SK-N-SH treated with all-trans-retinoic acid at 6 μM for 48 hours (cell line): ENCODE measurements around the gene DBR1.

Experiments used
- ARNTL ChIP-seq: fragments of 450-650 bp; formaldehyde crosslinking; IDR thresholded peaks from 2 replicates; pipeline ENCODE4 v1.5.0; 2020; ENCODE audit warnings: low read depth, mild to moderate bottlenecking, moderate library complexity, borderline replicate concordance
- ISL1 ChIP-seq: fragments of 250-450 bp; sonication (Bioruptor Pico); IDR thresholded peaks from 2 replicates; pipeline ENCODE4 v2.1.2; 2022; ENCODE audit warnings: mild to moderate bottlenecking, moderate library complexity
- OSR1 ChIP-seq: fragments of 250-450 bp; sonication (Bioruptor Pico); IDR thresholded peaks from 2 replicates; pipeline ENCODE4 v1.8.0; 2022; ENCODE audit warnings: moderate library complexity, mild to moderate bottlenecking, inconsistent platforms
- PPARA ChIP-seq: fragments of 250-450 bp; sonication (Bioruptor Pico); IDR thresholded peaks from 2 replicates; pipeline ENCODE4 v1.5.0; 2020; ENCODE audit warnings: mild to moderate bottlenecking, borderline replicate concordance
- RARB ChIP-seq: fragments of 250-450 bp; sonication (Bioruptor Pico); IDR thresholded peaks from 2 replicates; pipeline ENCODE4 v1.8.0; 2021; ENCODE audit warnings: mild to moderate bottlenecking, moderate library complexity
- TCF4 ChIP-seq: fragments of 250-450 bp; sonication (Bioruptor Pico); IDR thresholded peaks from 2 replicates; pipeline ENCODE4 v1.8.0; 2021; ENCODE audit warnings: mild to moderate bottlenecking, moderate library complexity, borderline replicate concordance
- TOX ChIP-seq: fragments of 250-450 bp; sonication (Bioruptor Pico); IDR thresholded peaks from 2 replicates; pipeline ENCODE4 v1.8.0; 2021; ENCODE audit warnings: mild to moderate bottlenecking, moderate library complexity, borderline replicate concordance
- ZFP3 ChIP-seq: fragments of 250-450 bp; sonication (Bioruptor Pico); IDR thresholded peaks from 2 replicates; pipeline ENCODE4 v1.5.0; 2020; ENCODE audit warnings: mild to moderate bottlenecking, moderate library complexity
- ZFP30 ChIP-seq: fragments of 450-650 bp; formaldehyde crosslinking; IDR thresholded peaks from 2 replicates; pipeline ENCODE4 v1.5.0; 2022; ENCODE audit warnings: mild to moderate bottlenecking, moderate library complexity
- ZNF565 ChIP-seq: fragments of 450-650 bp; formaldehyde crosslinking; conservative IDR thresholded peaks from 2 replicates; pipeline ENCODE4 v1.5.0; 2020; ENCODE audit warnings: low read depth, mild to moderate bottlenecking, moderate library complexity
- ZNF8 ChIP-seq: fragments of 450-650 bp; formaldehyde crosslinking; IDR thresholded peaks from 2 replicates; pipeline ENCODE4 v1.5.0; 2020; ENCODE audit warnings: mild to moderate bottlenecking, moderate library complexity
- TF ChIP-seq, protein P1 (sequence below): fragments of 250-450 bp; sonication (Bioruptor Pico); IDR thresholded peaks from 2 replicates; pipeline ENCODE4 v1.5.1; 2020; ENCODE audit warnings: low read depth, mild to moderate bottlenecking, moderate library complexity
- TF ChIP-seq, protein P2 (sequence below): fragments of 250-450 bp; sonication (Bioruptor Pico); IDR thresholded peaks from 2 replicates; pipeline ENCODE4 v1.8.0; 2021; ENCODE audit warnings: low read depth, mild to moderate bottlenecking, moderate library complexity, borderline replicate concordance
- TF ChIP-seq, protein P3 (sequence below): fragments of 250-450 bp; sonication (Bioruptor Pico); IDR thresholded peaks from 2 replicates; pipeline ENCODE4 v1.8.0; 2020; ENCODE audit warnings: mild to moderate bottlenecking, moderate library complexity, borderline replicate concordance

DNA sequence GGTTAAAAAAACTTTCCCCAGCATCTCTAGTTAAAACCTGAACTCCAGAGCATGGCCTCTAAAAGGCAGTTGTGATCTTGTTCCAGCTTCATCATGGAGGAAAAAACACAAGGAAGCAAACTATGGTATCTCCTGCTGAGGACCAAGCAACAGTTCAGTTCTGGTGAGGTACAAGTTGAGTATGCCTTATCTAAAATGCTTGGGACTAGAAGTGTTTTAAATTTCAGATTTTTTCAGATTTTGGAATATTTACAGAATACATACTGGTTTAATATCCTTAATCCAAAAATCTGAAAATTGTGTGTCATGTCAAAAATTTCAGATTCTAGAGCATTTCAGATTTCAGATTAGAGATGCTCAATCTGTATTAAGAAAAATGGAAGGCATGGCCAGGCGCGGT, 9.7 kb downstream of the DBR1 start:
- TF ChIP-seq, protein P1, sequence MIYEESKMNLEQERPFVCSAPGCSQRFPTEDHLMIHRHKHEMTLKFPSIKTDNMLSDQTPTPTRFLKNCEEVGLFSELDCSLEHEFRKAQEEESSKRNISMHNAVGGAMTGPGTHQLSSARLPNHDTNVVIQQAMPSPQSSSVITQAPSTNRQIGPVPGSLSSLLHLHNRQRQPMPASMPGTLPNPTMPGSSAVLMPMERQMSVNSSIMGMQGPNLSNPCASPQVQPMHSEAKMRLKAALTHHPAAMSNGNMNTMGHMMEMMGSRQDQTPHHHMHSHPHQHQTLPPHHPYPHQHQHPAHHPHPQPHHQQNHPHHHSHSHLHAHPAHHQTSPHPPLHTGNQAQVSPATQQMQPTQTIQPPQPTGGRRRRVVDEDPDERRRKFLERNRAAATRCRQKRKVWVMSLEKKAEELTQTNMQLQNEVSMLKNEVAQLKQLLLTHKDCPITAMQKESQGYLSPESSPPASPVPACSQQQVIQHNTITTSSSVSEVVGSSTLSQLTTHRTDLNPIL (CRISPR knock-in tag): no peak
- TF ChIP-seq RARB (no peak), PPARA (CRISPR knock-in tag) (no peak), ZNF565 (CRISPR knock-in tag) (no peak), ZNF8 (CRISPR knock-in tag) (no peak), TOX (CRISPR knock-in tag) (no peak), ISL1 (no peak), TCF4 (CRISPR knock-in tag) (no peak), OSR1 (no peak), ZFP3 (CRISPR knock-in tag) (no peak), ZFP30 (CRISPR knock-in tag) (no peak), ARNTL (no peak)
- TF ChIP-seq, protein P2, sequence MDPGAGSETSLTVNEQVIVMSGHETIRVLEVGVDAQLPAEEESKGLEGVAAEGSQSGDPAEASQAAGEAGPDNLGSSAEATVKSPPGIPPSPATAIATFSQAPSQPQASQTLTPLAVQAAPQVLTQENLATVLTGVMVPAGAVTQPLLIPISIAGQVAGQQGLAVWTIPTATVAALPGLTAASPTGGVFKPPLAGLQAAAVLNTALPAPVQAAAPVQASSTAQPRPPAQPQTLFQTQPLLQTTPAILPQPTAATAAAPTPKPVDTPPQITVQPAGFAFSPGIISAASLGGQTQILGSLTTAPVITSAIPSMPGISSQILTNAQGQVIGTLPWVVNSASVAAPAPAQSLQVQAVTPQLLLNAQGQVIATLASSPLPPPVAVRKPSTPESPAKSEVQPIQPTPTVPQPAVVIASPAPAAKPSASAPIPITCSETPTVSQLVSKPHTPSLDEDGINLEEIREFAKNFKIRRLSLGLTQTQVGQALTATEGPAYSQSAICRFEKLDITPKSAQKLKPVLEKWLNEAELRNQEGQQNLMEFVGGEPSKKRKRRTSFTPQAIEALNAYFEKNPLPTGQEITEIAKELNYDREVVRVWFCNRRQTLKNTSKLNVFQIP (CRISPR knock-in tag): no peak
- TF ChIP-seq, protein P3, sequence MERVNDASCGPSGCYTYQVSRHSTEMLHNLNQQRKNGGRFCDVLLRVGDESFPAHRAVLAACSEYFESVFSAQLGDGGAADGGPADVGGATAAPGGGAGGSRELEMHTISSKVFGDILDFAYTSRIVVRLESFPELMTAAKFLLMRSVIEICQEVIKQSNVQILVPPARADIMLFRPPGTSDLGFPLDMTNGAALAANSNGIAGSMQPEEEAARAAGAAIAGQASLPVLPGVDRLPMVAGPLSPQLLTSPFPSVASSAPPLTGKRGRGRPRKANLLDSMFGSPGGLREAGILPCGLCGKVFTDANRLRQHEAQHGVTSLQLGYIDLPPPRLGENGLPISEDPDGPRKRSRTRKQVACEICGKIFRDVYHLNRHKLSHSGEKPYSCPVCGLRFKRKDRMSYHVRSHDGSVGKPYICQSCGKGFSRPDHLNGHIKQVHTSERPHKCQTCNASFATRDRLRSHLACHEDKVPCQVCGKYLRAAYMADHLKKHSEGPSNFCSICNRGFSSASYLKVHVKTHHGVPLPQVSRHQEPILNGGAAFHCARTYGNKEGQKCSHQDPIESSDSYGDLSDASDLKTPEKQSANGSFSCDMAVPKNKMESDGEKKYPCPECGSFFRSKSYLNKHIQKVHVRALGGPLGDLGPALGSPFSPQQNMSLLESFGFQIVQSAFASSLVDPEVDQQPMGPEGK (CRISPR knock-in tag): no peak
